Right lobe of liver (tissue), 6 donors: ENCODE data around the gene AGBL3. TPM values are rescaled to one million over a fixed set of nuclear protein-coding genes. Genes with fewer than 3 reads are reported as not detected.
A peak's percentile ranks its signal among the peaks of the same experiment; 100 is the strongest.

ENCODE experiments used
- ATAC-seq, 4 donors: fragments of 200-7000 bp; cut with Tn5 transposase; one replicate each; pipeline ENCODE4 v1.9.1; 2020; ENCODE audit warnings: mild to moderate bottlenecking in 4 of 4, moderate library complexity in 4 of 4
- DNase-seq, 3 donors: peaks; one replicate each; pipeline ENCODE4 v3.0.0-alpha.2; 2020
- H3K27ac ChIP-seq, 3 donors: fragments of 200-600 bp; one replicate each; pipeline ENCODE4 v1.8.0; 2022
- H3K27me3 ChIP-seq, 2 donors: fragments of 200-600 bp; one replicate each; pipeline ENCODE4 v1.8.0; 2022
- H3K36me3 ChIP-seq, 4 donors: fragments of 200-600 bp; sonication (generic) in 1 of 4; one replicate each; pipeline versions ENCODE4 v1.5.1 to v1.8.0; 2017 to 2022; ENCODE audit warnings: control low read depth in 1 of 4
- H3K4me1 ChIP-seq, 4 donors: fragments of 200-600 bp; sonication (generic) in 1 of 4; one replicate each; pipeline versions ENCODE4 v1.5.1 to v1.8.0; 2017 to 2022; ENCODE audit warnings: control low read depth in 1 of 4
- H3K4me3 ChIP-seq, 3 donors: fragments of 200-600 bp; one replicate each; pipeline ENCODE4 v1.8.0; 2022
- H3K9me3 ChIP-seq, 4 donors: fragments of 200-600 bp; sonication (generic) in 1 of 4; one replicate each; pipeline versions ENCODE4 v1.5.1 to v1.8.0; 2017 to 2022; ENCODE audit warnings: control low read depth in 1 of 4
- CTCF ChIP-seq, 4 donors: fragments of 200-600 bp in 3 of 4; fragments of 450-650 bp in 1 of 4; IDR thresholded peaks; one replicate each; pipeline versions ENCODE4 v1.5.1 to v1.8.0; 2016 to 2022; ENCODE audit warnings: antibody characterized with exemption in 4 of 4, mild to moderate bottlenecking in 2 of 4
- POLR2A ChIP-seq: fragments of 450-650 bp; IDR thresholded peaks from one replicate; pipeline ENCODE4 v1.6.1; 2017; ENCODE audit warnings: antibody characterized with exemption, mild to moderate bottlenecking
- WGBS: methylation state at CpG from one replicate; pipeline ENCODE4 v1.1.6; 2018; ENCODE audit warnings: low coverage, low lambda C conversion rate; ENCODE audit not compliant: insufficient coverage; ENCODE audit errors: missing lambda C conversion rate; 5-methylcytosine and 5-hydroxymethylcytosine counted together
- intact Hi-C, 2 donors: fragments of 100-400 bp; cut with DNase I; formaldehyde crosslinking; loops; one replicate each; pipeline versions ENCODE4 v1.11.2 to v1.14.1; 2022
- total RNA-seq, 6 experiments: library from RNA; depleted of rRNA in 2 of 6; stranded (reverse); fragments of >200 nt in 2 of 6; fragmentation: NEBNext Ultra II Directional in 3 of 6; extraction: Animal tissue kit (Norgen Biotek cat#: 25700) in 3 of 6; gene quantifications; one replicate each; pipeline versions ENCODE4 v1.1.0 to v1.2.4, GENCODE V29; 2016 to 2023
- donor health status: DM: no; HTN: yes; CAD: no.
- donor health status: DM: no; HTN: no; CAD: no.
- donor health status: DM: no; HTN: no; CAD: no.
- donor health status: DM: no; HTN: yes; CAD: no.
- donor health status: DM: no; HTN: yes; CAD: no.

The AGBL3 gene
- total RNA-seq, 6 experiments from 2014 or later = 1.2 to 3.5 (median 2.2) TPM

GRCh38 chr7:134940729-134941128, 45.6 kb upstream of the AGBL3 start:
- H3K9me3 ChIP-seq = no peaks in the 10 kb centered on the region
- H3K27me3 ChIP-seq = no peaks in the 10 kb centered on the region
- no peak overlapping the region for H3K27ac ChIP-seq
- intact Hi-C loops = no loop called here
- peaks cover 0 to 34% (median 6%) of the 10 kb centered on the region in 4 donors for H3K4me1 ChIP-seq
- no peak for TF ChIP-seq POLR2A
- TF ChIP-seq CTCF (IDR thresholded peaks at IDR 0.05) = no peak
- peaks cover 0 to 6% (median 3%) of the 10 kb centered on the region in 4 donors for H3K36me3 ChIP-seq
- no peak for DNase-seq
- no peak for ATAC-seq
- no peak overlapping the region for H3K4me3 ChIP-seq

GRCh38 chr7:134941185-134941900, 45.0 kb upstream of the AGBL3 start:
- no peaks in the 10 kb centered on the region for H3K27me3 ChIP-seq
- H3K9me3 ChIP-seq = no peaks in the 10 kb centered on the region
- H3K4me3 ChIP-seq = no peak overlapping the region
- peaks cover 0 to 36% (median 6%) of the 10 kb centered on the region in 4 donors for H3K4me1 ChIP-seq
- WGBS = 35% methylated on average over 3 of the region's 3 CpGs
- H3K36me3 ChIP-seq = peaks cover 0 to 3% (median 0%) of the 10 kb centered on the region in 4 donors
- ATAC-seq (peak in 3 of 4 donors; percentile 19 to 35 (median 29)), DNase-seq (no peak)
- peak overlapping the region in 2 of 3 donors; percentile 24 to 35 for H3K27ac ChIP-seq
- intact Hi-C loops = no loop called here
- TF ChIP-seq CTCF (IDR thresholded peaks at IDR 0.05) (no peak), POLR2A (no peak)

- Histone ChIP-seq H3K9me3 (no peaks in the 10 kb centered on the region), H3K36me3 (peaks cover 0 to 5% (median 0%) of the 10 kb centered on the region in 4 donors), H3K27ac (peak overlapping the region in 2 of 3 donors; percentile 24 to 35), H3K27me3 (no peaks in the 10 kb centered on the region), H3K4me1 (peaks cover 0 to 36% (median 6%) of the 10 kb centered on the region in 4 donors), H3K4me3 (no peak overlapping the region)
- intact Hi-C loops = no loop called here
- peak in 2 of 3 donors; percentile 23 to 57 for DNase-seq
- ATAC-seq = peak; percentile 43 to 77 (median 59)
- 47% methylated on average over 5 of the region's 5 CpGs for WGBS
- TF ChIP-seq POLR2A (no peak), CTCF (IDR thresholded peaks at IDR 0.05) (no peak)
Observed at GRCh38 chr7:134941952-134942351, 44.4 kb upstream of the AGBL3 start.

DNA sequence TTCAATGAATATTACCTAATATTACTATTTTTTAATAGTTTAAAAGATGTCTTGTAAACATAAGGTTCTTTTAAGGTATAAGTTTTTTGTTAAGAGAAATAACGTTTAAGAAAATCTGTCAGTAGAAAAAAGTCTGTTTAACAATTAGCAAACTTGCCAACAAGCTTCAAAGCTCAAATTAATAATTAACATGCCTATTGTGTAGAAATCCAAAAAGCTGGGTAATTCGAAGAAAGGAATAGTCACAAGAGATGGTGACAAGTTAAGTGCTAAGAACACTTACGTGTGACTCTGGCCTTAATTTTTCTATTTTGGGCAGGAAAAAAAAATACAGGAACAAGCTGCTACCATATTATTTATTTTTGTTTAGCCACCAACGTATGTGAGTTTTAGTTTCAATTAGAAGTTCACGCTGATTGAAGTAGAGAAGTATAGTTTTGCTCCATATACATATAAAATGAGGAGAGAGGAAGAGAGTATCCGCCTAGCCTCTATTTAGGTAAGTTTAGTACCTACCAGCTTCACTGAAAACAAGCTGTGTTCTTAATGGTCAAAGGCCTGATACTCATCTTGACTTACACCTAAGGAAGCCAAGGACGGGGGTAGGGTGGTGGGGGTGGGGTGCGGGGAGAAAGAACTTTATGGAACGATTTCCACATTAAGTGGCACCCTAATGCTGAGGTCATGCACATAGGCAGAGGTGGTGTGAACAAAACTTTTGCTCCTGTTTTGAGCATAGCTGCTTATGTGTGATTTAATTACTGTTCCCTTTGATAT, 43.4 kb upstream of the AGBL3 start:
- DNase-seq = no peak

More for the DNA sequence above, 43.4 kb upstream of the AGBL3 start:
- intact Hi-C loops = no loop called here
- WGBS = 42% methylated on average over 9 of the region's 9 CpGs
- peaks cover 0 to 36% (median 6%) of the 10 kb centered on the region in 4 donors for H3K4me1 ChIP-seq
- no peak for TF ChIP-seq CTCF (IDR thresholded peaks at IDR 0.05)
- no peak for TF ChIP-seq POLR2A
- no peak overlapping the region for H3K4me3 ChIP-seq
- peaks cover 0 to 14% (median 3%) of the 10 kb centered on the region in 4 donors for H3K36me3 ChIP-seq
- no peaks in the 10 kb centered on the region for H3K9me3 ChIP-seq
- no peaks in the 10 kb centered on the region for H3K27me3 ChIP-seq
- peak overlapping the region in 2 of 3 donors; percentile 24 to 35 for H3K27ac ChIP-seq
- ATAC-seq = peak in 3 of 4 donors; percentile 50 to 64 (median 64)
